ENCODE data around the gene INPP5F. TPM values are rescaled to one million over a fixed set of nuclear protein-coding genes. Genes with fewer than 3 reads are reported as not detected.

The INPP5F gene
- total RNA-seq, 2 experiments from 2014 or later, result 17.4 to 32.0 TPM

DNA sequence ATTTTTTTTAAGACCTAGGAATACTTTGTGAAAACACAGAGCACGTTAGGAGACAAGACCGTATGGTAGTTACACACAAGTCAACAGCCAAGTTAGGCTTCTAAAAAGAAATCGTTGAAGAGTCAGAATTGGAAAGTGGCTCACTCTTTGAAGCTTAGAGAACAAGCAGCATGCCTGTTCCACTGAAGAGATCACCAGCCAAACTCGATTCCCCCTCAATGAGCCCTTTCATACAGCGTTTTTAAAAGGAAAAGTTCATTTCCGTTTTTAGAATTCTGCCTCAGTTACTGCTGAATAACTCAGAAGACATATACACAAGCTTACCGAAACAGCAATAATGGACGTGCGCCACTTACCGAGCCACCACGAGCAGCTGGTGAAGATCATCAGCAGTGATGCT lies 105.8 kb downstream of the INPP5F start:
- H3K36me3 Mint-ChIP-seq, result peaks cover 74% of the 10 kb centered on the region
- ATAC-seq, result no peak
- no peak overlapping the region for H3K27ac Mint-ChIP-seq

DNA sequence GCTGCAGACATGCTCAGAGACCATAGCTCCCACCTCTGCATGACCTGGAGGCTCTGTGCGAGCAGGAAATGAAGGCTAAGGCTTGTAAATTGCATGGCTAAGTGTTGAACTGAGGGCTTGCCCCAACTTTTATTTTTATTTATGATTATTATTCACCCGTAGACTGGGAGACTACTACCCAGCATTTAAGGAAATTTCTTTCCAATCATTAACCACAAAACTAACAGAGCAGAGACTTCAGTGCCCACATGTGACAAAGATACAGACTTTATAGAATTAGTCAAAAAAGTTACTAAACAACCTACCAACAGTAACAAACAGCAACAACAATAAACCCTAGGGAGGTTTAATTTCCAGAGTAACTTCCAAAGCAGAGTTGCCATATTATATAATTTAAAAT lies 107.1 kb downstream of the INPP5F start:
- no peak overlapping the region for H3K4me3 Mint-ChIP-seq
- DNase-seq, result no peak
- peaks cover 32% of the 10 kb centered on the region for H3K4me1 Mint-ChIP-seq
- no peak for ATAC-seq
- no peaks in the 10 kb centered on the region for H3K27me3 Mint-ChIP-seq
- H3K27ac Mint-ChIP-seq, result peak overlapping the region; percentile 53
- peaks cover 76% of the 10 kb centered on the region for H3K36me3 Mint-ChIP-seq
- CTCF ChIA-PET, result no interaction called here
- peaks cover 2% of the 10 kb centered on the region for H3K9me3 Mint-ChIP-seq (ENCODE audit: low read depth)

More for the DNA sequence above, 105.8 kb downstream of the INPP5F start:
- no peaks in the 10 kb centered on the region for H3K27me3 Mint-ChIP-seq
- H3K9me3 Mint-ChIP-seq (ENCODE audit: low read depth), result peaks cover 2% of the 10 kb centered on the region
- CTCF ChIA-PET, result interaction anchor here (1.0 to 1.1 kb wide), 2 partner anchors 28 to 81 kb away, joined by 3 read pairs; no protein-coding TSS in a partner anchor
- H3K4me3 Mint-ChIP-seq, result no peak overlapping the region
- no peak for DNase-seq
- peaks cover 24% of the 10 kb centered on the region for H3K4me1 Mint-ChIP-seq

DNA sequence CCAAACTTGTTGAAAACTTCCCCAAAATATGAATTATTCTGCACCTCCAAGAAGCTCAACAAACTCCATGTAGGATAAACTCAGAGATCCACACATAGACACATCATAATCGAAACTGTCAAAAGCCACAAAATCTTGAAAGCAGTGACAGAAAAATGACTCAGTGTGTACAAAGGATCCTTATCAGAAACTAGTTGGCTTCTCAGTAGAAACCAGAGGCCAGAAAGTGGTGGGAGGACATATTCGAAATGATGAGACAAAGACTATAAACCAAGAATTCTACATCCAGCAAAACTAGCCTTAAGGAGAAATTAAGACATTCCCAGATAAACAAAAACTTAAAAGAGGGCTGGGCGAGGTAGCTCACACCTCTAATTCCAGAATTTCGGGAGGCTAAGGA lies 108.3 kb downstream of the INPP5F start:
- DNase-seq, result no peak
- Mint-ChIP-seq H3K4me3 (no peak overlapping the region), H3K9me3 (ENCODE audit: low read depth) (peaks cover 2% of the 10 kb centered on the region), H3K4me1 (peaks cover 32% of the 10 kb centered on the region), H3K36me3 (peaks cover 80% of the 10 kb centered on the region), H3K27ac (peak overlapping the region; percentile 64), H3K27me3 (no peaks in the 10 kb centered on the region)
- CTCF ChIA-PET, result no interaction called here
- ATAC-seq, result peak; percentile 84

DNA sequence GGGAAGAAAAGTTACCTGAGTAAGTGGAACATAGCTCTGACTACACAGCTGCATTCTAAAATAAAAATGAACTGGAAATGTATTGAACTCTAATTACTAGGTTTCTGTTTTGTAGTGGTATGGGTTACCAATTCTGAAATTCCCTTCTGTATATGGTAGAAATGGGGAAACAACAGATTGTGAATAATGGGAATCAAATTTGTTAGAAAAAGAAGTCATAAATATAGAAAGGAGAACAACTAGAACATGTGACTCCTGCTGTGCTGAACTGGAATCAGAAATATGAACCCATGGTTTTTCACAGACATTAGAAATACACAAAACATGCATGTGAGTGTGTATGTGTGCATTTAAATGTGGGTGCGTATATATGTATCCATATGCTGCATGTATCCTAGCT lies 119.8 kb downstream of the INPP5F start:
- ATAC-seq (no peak), DNase-seq (no peak)
- H3K9me3 Mint-ChIP-seq (ENCODE audit: low read depth), result no peaks in the 10 kb centered on the region
- CTCF ChIA-PET, result no interaction called here
- H3K27me3 Mint-ChIP-seq, result no peaks in the 10 kb centered on the region
- peaks cover 74% of the 10 kb centered on the region for H3K36me3 Mint-ChIP-seq
- H3K4me3 Mint-ChIP-seq, result no peak overlapping the region
- no peaks in the 10 kb centered on the region for H3K4me1 Mint-ChIP-seq
- no peak overlapping the region for H3K27ac Mint-ChIP-seq

DNA sequence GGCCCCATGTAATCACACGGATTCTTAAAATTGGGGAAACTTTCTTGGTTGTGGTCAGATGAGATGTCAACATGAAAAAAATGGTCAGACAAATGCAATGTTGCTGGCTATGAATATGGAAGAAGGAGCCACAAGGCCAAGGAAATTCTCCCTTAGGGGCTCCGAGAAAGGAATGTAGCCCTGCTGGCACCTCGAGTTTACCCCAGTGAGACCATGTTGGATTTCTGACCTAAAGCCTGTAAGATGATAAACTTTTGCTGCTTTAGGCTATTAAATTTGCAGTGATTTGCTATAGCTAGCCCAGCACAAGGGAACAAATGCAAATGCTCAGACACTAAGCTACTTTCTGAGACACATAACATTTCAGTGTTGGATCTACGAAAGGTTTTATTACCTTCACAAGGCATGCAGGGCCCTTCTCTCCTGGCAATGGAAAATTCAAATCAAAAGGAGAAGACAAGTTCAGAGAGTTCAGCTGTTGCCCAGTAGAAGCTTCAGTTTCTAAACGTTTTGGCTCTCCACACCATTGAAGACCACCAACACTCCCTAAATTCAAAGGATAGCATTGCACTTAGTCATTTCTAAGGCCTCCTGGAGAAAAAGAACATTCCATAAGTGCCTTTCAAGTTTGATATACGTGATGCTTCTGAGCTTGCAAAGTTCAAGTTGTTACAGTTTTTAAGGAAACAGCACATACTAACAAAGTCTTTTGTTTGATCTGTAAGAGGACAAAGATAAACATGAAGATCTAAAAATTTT lies 123.4 kb downstream of the INPP5F start:
- H3K9me3 Mint-ChIP-seq (ENCODE audit: low read depth), result no peaks in the 10 kb centered on the region
- CTCF ChIA-PET, result interaction anchor here (0.6 kb wide), 1 partner anchor 145 kb away, joined by 3 read pairs; no protein-coding TSS in a partner anchor
- no peak for ATAC-seq
- peaks cover 63% of the 10 kb centered on the region for H3K36me3 Mint-ChIP-seq
- no peaks in the 10 kb centered on the region for H3K4me1 Mint-ChIP-seq
- no peak overlapping the region for H3K27ac Mint-ChIP-seq
- H3K4me3 Mint-ChIP-seq, result no peak overlapping the region
- DNase-seq, result no peak
- H3K27me3 Mint-ChIP-seq, result no peaks in the 10 kb centered on the region

DNA sequence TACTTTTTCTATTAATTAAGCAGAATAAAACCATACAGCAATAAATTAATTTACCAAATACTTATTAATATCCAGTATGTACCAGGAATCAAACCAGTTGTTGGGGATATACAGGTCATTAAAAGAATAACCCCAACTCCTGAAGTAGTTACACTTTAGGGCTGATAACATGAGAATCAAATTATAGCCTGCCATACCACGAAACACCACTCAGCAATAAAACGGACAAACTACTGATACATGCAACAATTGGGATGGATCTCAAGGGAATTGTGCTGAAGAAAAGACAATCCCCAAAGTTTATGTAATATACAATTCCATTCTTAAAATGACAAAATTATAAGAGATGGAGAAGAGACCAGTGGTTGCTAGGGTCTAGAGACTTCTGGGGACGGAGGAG lies 124.1 kb downstream of the INPP5F start:
- ATAC-seq (no peak), DNase-seq (no peak)
- H3K27ac Mint-ChIP-seq, result no peak overlapping the region
- H3K4me3 Mint-ChIP-seq, result no peak overlapping the region
- H3K9me3 Mint-ChIP-seq (ENCODE audit: low read depth), result no peaks in the 10 kb centered on the region
- CTCF ChIA-PET, result no interaction called here
- no peaks in the 10 kb centered on the region for H3K4me1 Mint-ChIP-seq
- no peaks in the 10 kb centered on the region for H3K27me3 Mint-ChIP-seq
- peaks cover 56% of the 10 kb centered on the region for H3K36me3 Mint-ChIP-seq

DNA sequence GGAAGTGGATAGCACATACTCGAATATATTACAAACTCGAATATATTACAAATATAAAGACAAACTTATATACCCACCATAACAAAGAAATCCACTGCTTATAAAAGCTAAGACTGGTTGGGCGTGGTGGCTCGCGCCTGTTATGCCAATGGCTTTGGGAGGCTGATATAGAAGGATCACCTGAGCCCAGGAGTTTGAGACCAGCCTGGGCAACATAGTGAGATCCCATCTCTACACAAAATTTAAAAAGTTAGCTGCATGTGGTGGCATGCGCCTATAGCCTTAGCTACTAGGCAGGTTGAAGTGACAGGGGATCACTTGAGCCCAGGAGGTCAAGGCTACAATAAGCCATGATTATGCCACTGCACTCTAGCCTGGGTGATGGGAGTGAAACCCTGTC lies 126.4 kb downstream of the INPP5F start:
- no peak for ATAC-seq
- no peaks in the 10 kb centered on the region for H3K9me3 Mint-ChIP-seq (ENCODE audit: low read depth)
- H3K36me3 Mint-ChIP-seq, result peaks cover 48% of the 10 kb centered on the region

DNA sequence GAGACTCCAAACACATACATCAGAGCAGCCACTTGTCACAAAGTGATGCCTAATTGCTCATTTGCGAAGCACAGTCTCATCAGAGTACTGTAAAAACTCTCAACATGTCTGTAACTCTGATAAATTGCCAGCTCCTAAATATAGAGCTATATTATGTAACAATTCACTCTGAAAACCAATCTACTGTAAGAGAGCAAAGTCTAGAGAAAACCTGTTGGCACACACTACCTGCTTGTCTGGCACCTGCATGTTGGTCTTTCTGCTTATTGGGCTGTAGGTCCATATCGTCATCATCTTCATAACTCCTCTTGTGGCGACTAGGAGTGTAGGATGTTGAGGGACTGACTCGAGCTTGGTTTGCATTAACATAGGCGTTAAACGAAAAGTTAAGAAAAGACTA lies 127.0 kb downstream of the INPP5F start:
- H3K36me3 Mint-ChIP-seq, result peaks cover 46% of the 10 kb centered on the region
- ATAC-seq, result no peak

More for the DNA sequence above, 126.4 kb downstream of the INPP5F start:
- Mint-ChIP-seq H3K27ac (no peak overlapping the region), H3K27me3 (no peaks in the 10 kb centered on the region), H3K4me3 (no peak overlapping the region), H3K4me1 (peaks cover 2% of the 10 kb centered on the region)
- CTCF ChIA-PET, result interaction anchor here (1.7 to 2.0 kb wide), 2 partner anchors 41 to 102 kb away, joined by 4 to 8 read pairs; no protein-coding TSS in a partner anchor
- no peak for DNase-seq

DNA sequence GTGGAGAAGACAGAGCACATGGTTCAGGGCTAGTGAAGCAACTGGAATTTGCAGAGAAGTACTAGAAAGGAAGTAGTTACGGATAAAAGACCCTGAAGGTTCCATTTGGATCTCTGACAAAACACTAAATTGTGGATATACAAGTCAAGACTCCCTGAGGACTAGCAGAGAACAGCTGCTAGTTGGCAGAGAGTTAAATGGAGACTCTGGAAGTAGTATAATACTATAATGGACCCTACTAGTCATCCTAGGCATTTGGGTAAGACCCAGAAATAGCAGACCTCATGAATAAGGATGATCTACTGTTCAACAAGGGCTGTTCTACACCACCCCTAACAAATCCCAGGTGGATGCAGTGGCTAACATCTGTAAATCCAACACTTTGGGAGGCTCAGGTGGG lies 127.7 kb downstream of the INPP5F start:
- DNase-seq (no peak), ATAC-seq (no peak)
- no peaks in the 10 kb centered on the region for H3K9me3 Mint-ChIP-seq (ENCODE audit: low read depth)
- peaks cover 2% of the 10 kb centered on the region for H3K4me1 Mint-ChIP-seq
- no peak overlapping the region for H3K4me3 Mint-ChIP-seq
- peaks cover 43% of the 10 kb centered on the region for H3K36me3 Mint-ChIP-seq
- H3K27ac Mint-ChIP-seq, result peak overlapping the region; percentile 40
- no peaks in the 10 kb centered on the region for H3K27me3 Mint-ChIP-seq
- CTCF ChIA-PET, result interaction anchor here (1.7 to 2.0 kb wide), 2 partner anchors 42 to 103 kb away, joined by 4 to 8 read pairs; no protein-coding TSS in a partner anchor

More for the DNA sequence above, 127.0 kb downstream of the INPP5F start:
- no peaks in the 10 kb centered on the region for H3K27me3 Mint-ChIP-seq
- no peak for DNase-seq
- H3K4me1 Mint-ChIP-seq, result peaks cover 2% of the 10 kb centered on the region
- CTCF ChIA-PET, result interaction anchor here (1.7 to 2.0 kb wide), 2 partner anchors 41 to 102 kb away, joined by 4 to 8 read pairs; no protein-coding TSS in a partner anchor
- no peaks in the 10 kb centered on the region for H3K9me3 Mint-ChIP-seq (ENCODE audit: low read depth)
- H3K4me3 Mint-ChIP-seq, result no peak overlapping the region
- H3K27ac Mint-ChIP-seq, result no peak overlapping the region

DNA sequence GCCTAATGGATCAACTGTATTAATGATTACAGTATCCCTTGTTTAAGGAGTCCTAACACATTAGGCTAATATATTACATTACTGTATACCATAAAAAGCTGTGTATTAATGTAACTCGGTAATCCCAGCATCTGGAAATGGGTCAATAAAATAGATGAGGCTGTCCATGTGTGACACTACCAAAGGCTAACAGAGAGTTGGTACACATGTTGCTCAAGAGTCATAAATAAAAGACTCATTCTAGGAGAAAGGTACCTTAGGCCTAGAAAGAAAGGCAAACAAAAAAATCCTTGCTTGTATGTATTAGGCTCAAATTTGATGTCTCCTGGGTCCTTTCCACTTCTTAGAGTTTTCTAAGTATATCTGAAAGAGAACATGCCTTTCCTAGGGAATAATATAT lies 132.2 kb downstream of the INPP5F start:
- ATAC-seq, result no peak

DNA sequence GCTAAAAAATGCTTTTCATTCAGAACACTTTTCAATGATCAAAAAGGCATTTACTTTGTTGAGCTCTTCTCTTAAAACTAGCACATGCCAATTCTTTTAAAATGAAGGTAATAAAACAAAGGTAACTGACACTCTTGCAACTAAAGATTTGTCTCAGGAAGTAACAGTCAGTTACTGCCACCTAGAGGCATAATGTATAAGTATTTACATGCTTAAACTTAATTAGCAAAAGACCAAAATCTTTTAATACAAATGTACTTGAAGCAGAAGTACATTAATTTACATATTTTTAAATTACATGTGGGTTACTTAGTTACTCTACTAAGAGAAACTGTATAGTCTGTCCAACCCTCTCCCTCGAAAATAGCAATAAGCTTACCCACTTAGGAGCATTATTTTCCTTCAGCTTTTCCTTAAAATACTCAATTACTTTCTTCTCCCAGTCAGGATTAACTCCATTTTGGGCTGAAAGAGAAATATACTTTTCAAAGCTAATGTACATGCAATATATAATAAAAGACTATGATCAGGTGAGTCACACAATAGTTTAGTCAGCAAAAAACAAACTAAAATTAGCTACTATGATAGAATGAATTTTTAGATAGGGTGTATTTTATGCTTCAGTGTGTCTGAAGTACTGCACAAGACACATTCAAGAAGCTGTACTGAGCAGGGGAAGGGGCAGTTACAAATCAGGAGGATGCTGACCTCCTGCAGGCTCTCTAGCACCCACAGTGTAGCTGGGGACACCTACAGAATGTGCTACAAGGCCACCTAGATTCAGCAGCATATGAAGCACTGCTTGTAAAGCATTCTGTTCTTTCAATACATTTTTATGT lies 133.8 kb downstream of the INPP5F start:
- no peak for DNase-seq
- CTCF ChIA-PET, result interaction anchor here (0.6 to 5.0 kb wide), 26 partner anchors 8 to 667 kb away, joined by 3 to 50 read pairs (median 4); partner anchors contain the start of genes INPP5F and MCMBP
- Mint-ChIP-seq H3K9me3 (ENCODE audit: low read depth) (peaks cover 8% of the 10 kb centered on the region), H3K36me3 (peaks cover 31% of the 10 kb centered on the region), H3K27me3 (no peaks in the 10 kb centered on the region), H3K27ac (peak overlapping the region; percentile 36), H3K4me1 (peaks cover 44% of the 10 kb centered on the region), H3K4me3 (no peak overlapping the region)
- peak; percentile 27 for ATAC-seq

More for the DNA sequence above, 132.2 kb downstream of the INPP5F start:
- Mint-ChIP-seq H3K36me3 (peaks cover 27% of the 10 kb centered on the region), H3K4me3 (no peak overlapping the region), H3K9me3 (ENCODE audit: low read depth) (no peaks in the 10 kb centered on the region), H3K4me1 (peaks cover 34% of the 10 kb centered on the region), H3K27ac (no peak overlapping the region), H3K27me3 (no peaks in the 10 kb centered on the region)
- no peak for DNase-seq
- CTCF ChIA-PET, result interaction anchor here (1.2 to 5.0 kb wide), 7 partner anchors 22 to 256 kb away, joined by 4 to 50 read pairs (median 6); no protein-coding TSS in a partner anchor

DNA sequence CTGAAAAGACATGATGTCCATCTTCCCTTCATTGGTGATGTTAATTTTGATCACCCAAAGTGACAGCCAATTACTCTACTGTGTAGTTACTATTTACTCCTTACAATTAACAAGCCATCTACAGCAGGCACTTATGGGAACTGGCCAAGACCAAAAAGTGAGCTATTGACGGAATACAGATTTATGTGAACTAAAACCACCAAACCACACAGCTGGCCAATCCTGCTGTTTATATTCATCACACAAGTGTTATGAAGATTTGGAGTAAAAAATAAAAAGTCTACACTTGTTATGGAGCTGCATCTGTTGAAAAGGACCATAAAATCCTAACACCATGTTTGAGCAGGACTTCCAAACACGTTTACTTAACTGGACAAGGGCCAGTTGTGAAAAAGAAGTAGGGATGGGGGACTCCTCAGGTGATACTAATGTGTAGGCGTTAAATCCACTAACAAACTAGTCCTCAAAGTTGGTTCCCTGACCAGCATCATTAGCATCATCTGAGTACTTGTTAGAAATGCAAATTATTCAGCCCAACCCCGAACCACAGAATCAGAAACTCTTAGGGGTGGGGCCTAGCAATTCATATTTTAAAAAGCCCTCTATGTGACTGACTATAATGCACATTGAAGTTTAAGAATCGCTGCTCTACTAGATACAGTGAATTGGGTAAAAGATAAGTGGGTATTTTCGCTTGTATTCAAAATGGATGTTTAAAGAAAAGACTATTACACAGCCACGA lies 135.2 kb downstream of the INPP5F start:
- peaks cover 40% of the 10 kb centered on the region for H3K36me3 Mint-ChIP-seq
- CTCF ChIA-PET, result interaction anchor here (1.9 to 5.0 kb wide), 4 partner anchors 11 to 175 kb away, joined by 7 to 50 read pairs (median 40); partner anchors contain the start of gene MCMBP
- peaks cover 52% of the 10 kb centered on the region for H3K4me1 Mint-ChIP-seq
- no peak overlapping the region for H3K4me3 Mint-ChIP-seq
- ATAC-seq (no peak), DNase-seq (no peak)
- H3K9me3 Mint-ChIP-seq (ENCODE audit: low read depth), result peaks cover 8% of the 10 kb centered on the region
- H3K27me3 Mint-ChIP-seq, result no peaks in the 10 kb centered on the region
- H3K27ac Mint-ChIP-seq, result peak overlapping the region; percentile 21

Data from activated CD8-positive, alpha-beta memory T cell treated with anti-CD3 and anti-CD28 coated beads, Interleukin-2, amount 10 ng/mL, durations not matched to agents 7 days and 5 days (primary cell).